DOHH2 (cell line): Measurements from ENCODE around the gene NHLRC2.

Experiments used
- CTCF ChIP-seq: fragments of 200-600 bp; sonication (generic); IDR thresholded peaks from one replicate; pipeline ENCODE4 v1.5.1; 2014; ENCODE audit warnings: antibody characterized with exemption, mild to moderate bottlenecking, low read depth, low read length; ENCODE audit not compliant: poor library complexity, severe bottlenecking
- EZH2phosphoT487 ChIP-seq: fragments of 200-600 bp; sonication (generic); IDR thresholded peaks from 2 replicates; pipeline ENCODE4 v1.6.1; 2017; ENCODE audit warnings: borderline replicate concordance, mild to moderate bottlenecking, antibody characterized with exemption, low read length, moderate library complexity, mixed read lengths

GRCh38 chr10:113961182-113962031, 106.9 kb downstream of the NHLRC2 start:
- TF ChIP-seq CTCF (no peak), EZH2phosphoT487 (no peak)
